NCI-H2196 (cell line): ENCODE measurements around the gene UBR3.
"Not testable (repeated sequence)": the region's sequence is repeated elsewhere in the genome, so short reads cannot be mapped to it uniquely, and the experiment has no call there.

ENCODE experiments used
- DNase-seq: peaks from one replicate; lab custom pipeline; 2025; ENCODE audit not compliant: unreplicated experiment; lab: John Stamatoyannopoulos, UW

UBR3 gene

DNA sequence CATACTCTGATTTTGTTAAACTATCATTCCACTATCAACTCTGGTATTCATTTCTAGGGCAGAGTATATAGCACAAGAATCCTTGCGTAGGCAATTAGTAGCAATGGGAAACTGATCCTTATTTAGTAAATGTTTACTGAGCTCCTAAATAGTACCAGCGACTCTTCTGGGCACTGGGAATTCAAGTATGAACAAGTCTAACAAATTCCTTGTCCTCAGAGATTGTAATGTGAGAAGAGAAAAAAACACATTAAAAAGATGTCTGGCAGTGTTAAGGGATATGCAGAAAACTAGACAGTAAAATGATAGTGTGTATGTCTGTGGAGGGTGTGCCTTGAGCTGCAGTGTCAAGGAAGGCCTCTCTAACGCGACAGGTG lies 3.3 kb upstream of the UBR3 start:
- DNase-seq: peak; percentile 29

DNA sequence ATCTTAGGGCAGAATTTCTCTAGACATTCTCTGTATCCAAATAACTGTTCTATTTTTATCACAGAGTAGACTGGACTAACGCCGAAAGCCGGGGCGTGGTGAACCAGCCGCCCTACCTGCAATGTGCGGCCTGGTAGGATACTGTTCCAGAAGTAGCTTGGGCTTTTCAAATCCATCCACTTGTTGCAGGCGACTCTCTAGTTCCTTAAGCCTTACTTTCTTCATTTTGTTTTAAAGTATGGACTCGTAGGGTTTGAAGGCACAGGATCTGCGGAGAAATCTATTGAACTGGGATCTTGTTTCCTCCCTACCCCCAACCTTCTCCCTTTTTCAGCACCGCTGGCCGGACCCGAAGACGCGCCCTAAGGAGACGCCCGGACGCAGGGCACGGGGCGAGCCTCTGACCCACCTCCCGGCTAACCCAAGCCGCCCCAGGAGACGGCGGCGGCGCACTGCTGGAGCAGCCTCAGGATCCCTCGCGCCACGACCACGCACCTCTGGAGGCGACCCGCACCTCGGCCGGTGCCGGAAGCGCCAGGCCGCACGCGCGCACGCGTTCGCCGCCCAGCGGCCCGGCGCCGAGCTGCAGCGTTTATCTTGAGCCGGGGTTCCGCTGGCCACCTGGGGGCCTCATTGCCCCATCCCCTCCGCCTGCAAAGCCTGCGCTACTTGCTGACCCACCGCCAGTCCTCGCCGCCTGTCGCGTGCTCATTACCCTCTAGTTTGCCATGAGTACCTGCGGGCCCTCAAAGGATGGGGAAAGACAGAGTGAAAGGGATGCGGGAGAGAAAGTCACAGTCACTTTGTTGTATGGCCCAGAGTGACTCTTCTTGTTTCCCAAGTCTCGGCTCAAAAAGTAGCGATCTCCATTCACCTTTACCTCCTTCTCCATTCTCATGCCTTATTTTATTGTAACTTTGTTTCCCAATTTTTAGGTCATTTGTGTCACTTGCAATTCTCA lies 2.6 kb upstream of the UBR3 start, which contains the start of gene METTL5:
TSS of gene METTL5 (minus strand) at position 533 of the 961 bp plus-strand sequence. CDS start at position 225, 308 bp downstream.
- peak; percentile 87 for DNase-seq

DNA sequence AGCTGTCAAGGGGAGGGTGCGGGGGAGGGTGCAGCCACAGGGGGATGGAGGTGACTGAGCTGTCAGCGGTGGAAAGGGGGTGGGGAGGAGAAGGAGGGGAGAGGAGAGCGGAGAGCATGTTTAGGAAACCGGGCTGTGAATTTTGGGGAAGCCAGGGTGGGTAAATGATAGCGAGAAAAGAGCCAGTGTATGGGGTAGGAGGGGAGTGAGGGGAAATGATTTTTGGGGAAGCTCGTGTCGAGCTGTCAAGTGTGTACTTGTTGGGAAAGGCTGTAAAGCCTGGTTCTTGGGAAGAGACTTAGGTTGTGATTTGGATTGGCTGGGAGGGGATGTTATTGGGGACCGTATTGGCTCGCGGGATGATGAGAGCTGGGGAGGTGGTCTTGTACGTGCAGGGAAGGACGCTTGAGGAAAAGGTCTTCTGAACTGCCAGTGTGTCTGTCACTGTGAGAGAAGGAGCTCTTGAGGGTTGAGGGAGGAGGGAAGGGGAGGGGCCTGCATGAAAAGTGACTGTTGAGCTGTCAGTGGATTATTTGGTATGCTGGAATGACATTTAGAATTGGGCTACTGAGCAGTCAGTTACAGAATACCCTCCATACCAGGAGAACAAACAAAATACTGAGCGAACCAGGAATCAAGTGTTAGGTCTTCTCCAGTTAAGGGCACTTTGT lies 1.0 kb downstream of the UBR3 start:
- DNase-seq: peak; percentile 8

DNA sequence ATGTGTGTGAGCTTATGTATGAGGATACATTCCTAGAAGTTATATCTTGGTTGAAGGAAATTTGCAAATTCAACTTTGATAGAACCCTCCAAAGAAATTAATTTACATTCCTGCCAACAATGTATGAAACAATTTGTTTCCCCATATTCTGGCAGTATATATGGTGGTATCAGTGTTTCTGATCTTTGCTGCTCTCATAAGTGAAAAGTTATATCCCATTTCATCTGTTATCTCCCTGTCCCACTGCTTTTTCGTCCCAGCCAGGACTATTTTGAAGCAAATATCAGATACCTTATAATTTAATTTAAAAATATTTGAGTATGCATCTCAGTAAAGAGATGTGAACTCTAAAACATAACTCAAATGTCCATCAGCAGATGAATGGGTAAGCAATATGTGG lies 7.1 kb downstream of the UBR3 start:
- no peak for DNase-seq

DNA sequence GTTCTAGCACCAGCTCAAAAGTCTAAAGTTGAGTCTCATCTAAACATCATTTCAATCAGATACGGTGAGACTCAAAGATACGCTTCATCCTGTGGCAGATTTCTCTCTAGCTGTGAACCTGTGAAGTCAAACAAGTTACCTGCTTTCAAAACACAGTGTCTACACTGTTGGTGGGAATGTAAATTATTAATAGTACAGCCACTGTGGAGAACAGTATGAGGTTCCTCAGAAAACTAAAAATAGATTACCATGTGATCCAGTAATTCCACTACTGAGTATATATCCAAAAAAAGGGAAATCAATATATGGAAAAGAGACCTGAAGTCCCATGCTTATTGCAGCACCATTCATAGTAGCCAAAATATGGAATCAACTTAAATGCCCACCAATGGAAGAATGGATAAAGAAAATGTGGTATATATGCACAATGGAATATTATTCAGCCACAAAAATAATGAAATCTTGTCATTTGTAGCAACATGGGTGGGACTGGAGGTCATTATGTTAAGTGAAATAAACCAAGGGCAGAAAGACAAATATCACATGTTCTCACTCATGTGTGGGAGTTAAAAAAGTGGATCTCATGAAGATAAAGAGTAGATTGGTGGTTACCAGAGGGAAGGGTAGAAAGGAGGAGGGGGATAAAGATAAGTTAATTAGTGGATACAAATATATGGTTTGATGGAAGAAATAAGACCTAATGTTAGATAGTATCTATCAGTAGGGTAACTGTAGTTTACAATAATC lies 11.7 kb downstream of the UBR3 start:
- no peak for DNase-seq

DNA sequence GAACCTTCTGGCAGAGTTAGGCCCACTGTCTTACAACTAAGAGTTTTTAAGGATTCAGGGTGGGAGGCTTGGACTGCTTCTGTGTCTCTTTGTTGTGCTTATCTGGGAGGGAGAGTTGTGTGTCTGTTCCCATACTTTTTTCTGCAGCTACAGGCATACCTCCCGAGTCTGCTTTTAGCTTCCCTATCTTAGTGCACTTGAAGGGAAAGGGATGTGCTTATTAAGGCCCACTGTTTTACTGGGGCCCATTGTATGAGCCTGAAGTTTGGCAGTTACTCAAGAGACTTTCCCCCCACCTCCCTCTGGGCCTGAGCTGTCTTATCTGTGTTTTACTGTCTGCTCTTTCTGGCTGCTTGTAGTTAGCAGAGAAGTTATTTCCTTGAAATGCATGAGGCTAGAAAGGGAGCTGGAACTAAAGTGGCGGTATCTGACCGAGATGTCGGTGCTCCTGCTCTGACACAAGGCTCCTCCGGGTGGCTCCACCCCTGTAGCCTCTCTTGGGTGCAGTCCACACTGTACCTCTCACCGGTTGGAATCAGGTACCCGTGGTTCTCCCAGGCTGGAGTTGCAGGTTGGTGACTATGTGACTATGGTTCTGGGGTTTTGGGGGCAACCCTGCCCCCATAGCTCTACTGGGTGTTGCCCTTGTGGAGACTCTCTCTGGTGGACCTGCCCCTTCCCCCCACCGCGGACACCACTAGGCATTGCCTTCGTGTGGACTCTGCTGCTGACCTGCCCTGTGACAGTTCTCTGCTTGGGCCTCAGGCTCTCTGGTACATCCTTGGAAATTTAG lies 12.9 kb downstream of the UBR3 start:
- no peak for DNase-seq

DNA sequence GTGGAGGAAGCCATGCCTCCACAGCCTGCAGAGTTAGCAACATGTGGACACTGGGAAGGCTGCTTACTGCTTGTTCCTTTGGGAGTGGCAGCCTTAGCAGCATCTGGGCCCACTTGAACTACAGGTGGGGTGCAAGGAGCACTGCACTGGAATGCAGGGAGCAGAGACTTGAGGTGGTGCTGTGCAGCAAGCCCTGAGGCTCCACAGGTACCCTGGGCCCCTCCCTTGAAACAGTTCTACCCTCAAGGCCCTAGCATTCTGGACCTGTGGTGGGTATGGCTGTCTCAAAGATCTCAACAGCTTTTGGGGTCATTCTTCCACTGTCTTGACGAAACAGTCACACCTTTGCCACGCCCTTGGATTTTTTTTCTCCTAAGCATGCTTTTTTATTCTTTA lies 13.5 kb downstream of the UBR3 start:
- DNase-seq: no peak

DNA sequence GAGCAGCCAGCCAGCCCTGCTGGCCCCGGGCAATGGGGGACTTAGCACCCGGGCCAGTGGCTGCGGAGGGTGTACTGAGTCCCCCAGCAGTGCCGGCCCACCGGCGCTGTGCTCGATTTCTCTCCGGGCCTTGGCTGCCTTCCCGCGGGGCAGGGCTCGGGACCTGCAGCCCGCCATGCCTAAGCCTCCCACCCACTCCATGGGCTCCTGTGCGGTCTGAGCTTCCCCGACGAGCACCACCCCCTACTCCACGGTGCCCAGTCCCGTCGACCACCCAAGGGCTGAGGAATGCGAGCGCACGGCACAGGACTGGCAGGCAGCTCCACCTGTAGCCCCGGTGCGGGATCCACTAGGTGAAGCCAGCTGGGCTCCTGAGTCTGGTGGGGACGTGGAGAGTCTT lies 14.4 kb downstream of the UBR3 start:
- not testable (repeated sequence) for DNase-seq

DNA sequence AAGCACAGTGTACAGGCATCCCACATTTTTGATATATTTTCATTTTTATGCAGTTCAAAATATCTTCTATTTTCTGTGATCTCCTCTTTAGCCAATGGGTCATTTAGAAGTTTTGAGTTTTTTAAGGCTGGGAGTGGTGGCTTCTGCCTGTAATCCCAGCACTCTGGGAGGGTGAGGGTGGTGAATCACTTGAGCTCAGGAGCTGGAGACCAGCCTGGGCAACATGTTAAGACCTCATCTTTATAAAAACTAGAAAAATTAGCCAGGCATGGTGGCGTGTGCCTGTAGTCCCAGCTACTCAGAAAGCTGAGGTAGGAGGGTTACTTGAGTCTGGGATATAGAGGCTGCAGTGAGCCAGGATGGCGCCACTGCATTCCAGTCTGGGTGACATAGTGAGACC lies 17.8 kb downstream of the UBR3 start:
- DNase-seq: no peak

DNA sequence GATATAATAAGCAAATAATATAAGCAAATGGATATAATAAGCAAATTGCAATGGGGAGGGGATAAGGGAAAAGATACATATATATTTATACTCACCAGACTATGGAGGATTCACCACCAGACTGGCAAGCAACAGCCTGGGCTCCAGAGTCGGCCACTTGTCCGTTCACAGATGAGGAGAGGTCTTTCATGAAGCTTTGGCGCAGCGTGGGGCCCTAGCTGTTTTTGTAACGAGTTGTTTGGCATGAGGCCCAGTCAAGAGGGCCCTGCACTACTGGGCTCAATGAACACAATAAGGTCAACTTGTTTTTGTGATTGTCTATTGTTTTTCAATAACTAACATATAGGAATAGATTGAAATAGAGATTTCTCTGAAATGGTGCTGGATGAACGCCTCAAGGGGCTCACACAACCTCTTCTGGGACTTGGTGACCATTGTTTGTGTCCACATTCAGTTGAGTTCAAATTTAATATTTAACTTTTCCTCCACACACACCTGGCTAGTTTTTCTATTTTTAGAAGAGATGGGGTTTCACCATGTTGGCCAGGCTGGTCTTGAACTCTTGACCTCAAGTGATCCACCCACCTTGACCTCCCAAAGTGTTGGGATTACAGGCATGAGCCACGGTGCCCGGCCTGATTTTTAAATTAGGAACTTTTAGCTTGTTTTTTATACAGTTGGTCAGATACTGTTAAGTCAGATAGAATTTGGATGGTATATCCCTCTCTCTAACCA lies 21.9 kb downstream of the UBR3 start:
- not testable (repeated sequence) for DNase-seq

DNA sequence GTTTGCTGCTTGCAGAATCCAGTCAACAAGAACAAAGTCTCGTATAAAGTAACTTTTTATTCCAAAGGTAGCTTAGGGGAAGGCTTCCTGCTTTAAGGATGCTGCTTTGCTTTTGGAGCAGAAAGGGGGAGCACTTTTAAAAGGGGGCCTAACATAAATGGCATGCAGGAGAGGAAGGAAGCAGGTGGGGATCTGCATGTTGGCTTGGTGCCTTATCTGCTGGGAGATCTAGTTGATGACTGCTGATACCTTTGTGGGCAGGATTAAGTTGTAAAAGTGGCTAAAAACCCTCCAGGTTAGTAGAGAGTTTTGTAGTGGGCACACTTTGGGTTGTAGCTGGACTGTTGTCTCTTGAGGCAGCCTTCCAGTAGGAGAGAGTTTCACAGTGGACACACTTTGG lies 22.5 kb downstream of the UBR3 start:
- DNase-seq: no peak

DNA sequence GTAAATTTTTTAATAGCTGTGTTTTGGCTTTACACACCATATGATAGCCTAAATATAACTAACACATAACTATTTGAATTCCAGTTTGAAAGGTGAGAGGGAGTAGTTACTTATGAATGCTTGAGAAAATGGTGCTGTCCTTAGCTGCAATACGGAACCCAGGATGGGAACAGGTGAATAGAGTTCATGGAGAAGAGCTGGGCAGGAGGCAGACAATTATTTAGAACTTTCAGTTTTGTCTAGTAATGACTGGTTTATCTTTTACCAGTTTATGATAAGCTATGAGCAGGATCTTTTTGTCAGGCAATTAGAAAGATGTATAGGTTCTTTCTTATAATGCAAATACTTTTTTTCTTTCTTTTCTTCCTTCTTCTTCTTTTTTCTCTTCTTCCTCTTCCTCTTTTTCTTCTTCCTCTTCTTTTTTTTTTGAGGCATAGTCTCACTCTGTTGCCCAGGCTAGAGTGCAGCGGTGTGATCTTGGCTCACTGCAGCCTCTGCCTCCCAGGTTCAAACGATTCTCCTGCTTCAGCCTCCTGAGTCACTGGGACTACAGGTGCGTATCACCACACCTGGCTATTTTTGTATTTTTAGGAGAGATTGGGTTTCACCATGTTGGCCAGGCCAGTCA lies 25.9 kb downstream of the UBR3 start:
- no peak for DNase-seq

DNA sequence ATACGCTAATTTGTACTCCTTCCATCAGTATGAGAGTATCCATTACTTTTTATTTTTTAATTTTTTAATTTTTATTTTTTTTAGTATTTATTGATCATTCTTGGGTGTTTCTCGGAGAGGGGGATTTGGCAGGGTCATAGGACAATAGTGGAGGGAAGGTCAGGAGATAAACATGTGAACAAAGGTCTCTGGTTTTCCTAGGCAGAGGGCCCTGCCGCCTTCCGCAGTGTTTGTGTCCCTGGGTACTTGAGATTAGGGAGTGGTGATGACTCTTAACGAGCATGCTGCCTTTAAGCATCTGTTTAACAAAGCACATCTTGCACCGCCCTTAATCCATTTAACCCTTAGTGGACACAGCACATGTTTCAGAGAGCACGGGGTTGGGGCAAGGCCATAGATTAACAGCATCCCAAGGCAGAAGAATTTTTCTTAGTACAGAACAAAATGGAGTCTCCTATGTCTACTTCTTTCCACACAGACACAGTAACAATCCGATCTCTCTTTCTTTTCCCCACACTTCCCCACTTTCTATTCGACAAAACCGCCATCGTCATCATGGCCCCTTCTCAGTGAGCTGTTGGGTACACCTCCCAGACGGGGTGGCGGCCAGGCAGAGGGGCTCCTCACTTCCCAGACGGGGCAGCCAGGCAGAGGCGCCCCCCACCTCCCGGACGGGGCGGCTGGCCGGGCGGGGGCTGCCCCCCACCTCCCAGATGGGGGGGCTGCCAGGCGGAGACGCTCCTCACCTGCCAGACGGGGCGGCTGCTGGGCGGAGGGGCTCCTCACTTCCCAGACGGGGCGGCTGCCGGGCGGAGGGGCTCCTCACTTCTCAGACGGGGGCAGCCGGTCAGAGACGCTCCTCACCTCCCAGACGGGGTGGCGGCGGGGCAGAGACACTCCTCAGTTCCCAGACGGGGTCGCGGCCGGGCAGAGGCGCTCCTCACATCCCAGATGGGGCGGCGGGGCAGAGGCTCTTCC lies 28.3 kb downstream of the UBR3 start:
- DNase-seq: not testable (repeated sequence)

DNA sequence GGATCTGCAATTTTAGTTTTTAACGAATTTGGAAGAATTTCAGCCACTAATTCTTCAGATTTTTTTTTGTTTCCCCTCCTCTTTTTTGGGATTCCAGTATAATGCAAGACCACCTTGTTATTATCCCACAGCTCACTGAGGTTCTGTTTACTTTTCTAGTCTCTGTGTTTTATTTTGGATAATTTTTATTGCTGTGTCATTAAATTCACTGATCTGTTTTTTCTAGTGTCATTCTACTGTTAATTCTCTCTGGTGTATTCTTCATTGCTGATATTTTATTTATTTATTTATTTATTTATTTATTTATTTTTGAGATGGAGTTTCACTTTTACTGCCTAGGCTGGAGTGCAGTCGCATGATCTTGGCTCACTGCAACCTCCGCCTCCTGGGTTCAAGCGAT lies 32.2 kb downstream of the UBR3 start:
- DNase-seq: no peak

DNA sequence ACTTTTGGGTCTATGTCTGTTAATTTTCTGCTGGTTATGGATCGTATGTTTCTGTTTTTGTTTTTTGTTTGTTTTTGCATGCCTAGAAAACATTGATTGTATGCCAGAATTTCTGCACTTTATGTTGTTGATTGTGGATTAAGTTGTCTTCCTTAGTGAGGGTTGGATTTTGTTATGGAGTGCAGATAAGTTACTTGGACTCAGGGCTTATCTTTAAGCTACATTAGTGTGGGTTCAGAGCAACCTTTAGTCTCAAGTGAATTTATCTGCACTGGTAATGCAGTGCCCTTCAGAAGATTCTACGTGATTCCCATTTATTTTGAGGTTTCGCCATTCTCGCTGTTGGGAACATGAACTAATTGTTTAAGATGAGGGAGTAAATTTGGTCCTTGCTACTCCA lies 32.9 kb downstream of the UBR3 start:
- no peak for DNase-seq

DNA sequence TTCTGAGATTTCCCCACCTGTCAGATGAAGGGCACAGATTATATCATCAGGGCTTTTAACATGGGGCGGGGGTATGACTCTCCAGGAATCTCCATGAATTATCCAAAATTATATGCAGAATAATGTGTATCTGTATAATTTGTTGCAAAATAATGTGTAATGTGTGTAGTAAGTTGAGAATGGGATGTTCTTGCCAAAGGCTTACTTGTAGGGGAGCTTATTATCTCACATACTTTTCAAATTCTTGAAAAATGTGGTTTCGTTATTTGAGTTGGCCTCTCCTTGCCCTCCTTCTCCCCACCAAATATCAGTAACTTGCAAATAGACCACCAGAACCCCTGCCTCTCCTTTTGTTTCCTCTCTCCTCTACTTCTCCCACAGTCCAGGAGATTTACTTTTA lies 35.6 kb downstream of the UBR3 start:
- no peak for DNase-seq

DNA sequence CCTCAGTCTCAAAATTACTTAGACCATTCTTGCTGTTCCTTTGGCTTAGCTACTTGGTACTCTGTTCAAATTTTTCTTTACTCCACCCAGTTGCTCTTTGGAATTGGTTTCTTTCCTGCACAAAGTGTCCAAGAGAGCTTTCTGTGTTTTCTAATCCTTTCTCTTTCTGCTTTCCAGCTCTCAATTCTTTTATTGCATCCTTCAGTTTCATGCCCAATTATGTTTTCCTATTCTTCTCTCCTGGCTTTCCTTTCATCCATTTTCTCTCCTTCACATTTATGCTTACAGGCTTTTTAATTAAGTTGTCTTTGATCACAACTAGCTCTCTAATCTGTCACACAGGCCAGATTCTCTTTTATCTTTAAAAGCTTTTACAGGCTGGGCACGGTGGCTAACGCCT lies 38.2 kb downstream of the UBR3 start:
- no peak for DNase-seq

DNA sequence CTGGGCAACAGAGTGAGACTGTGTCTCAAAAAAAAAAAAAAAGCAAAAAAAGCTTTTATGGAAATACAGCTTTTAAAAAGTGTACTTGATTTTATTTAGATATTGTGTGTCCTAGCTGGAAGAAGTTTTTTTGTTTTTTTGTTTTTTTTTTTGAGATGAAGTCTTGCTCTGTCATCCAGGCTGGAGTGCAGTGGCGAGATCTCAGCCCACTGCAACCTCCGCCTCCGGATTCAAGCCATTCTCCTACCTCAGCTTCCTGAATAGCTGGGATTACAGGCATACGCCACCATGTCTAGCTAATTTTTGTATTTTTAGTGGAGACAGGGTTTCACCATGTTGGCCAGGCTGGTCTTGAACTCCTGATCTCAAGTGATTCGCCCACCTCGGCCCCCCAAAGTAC lies 39.0 kb downstream of the UBR3 start:
- DNase-seq: not testable (repeated sequence)
